Measurements from ENCODE around the gene MYO10.

MYO10 gene

GRCh38 chr5:16943846-16944678 lies 8.0 kb upstream of the MYO10 start:
- H3K4me3 ChIP-seq (ENCODE audit: low read depth, low read length): no peak overlapping the region

- H3K4me3 ChIP-seq (ENCODE audit: low read depth, low read length): no peak overlapping the region
Measured at GRCh38 chr5:16937503-16938161, 1.5 kb upstream of the MYO10 start.

GRCh38 chr5:16936989-16937438 lies 926 bp upstream of the MYO10 start:
- peak overlapping the region; percentile 44 for H3K4me3 ChIP-seq (ENCODE audit: low read depth, low read length)

GRCh38 chr5:16935231-16936149 lies 598 bp downstream of the MYO10 start:
- peak overlapping the region; percentile 84 for H3K4me3 ChIP-seq (ENCODE audit: low read depth, low read length)

- H3K4me3 ChIP-seq (ENCODE audit: low read depth, low read length): peak overlapping the region; percentile 84
Measured at GRCh38 chr5:16934677-16935153, 1.4 kb downstream of the MYO10 start.

- peak overlapping the region; percentile 84 for H3K4me3 ChIP-seq (ENCODE audit: low read depth, low read length)
Measured at GRCh38 chr5:16934123-16934522, 2.0 kb downstream of the MYO10 start.

- H3K4me3 ChIP-seq (ENCODE audit: low read depth, low read length): no peak overlapping the region
Measured at GRCh38 chr5:16933337-16933736, 2.8 kb downstream of the MYO10 start.

GRCh38 chr5:16932401-16932800 lies 3.7 kb downstream of the MYO10 start:
- H3K4me3 ChIP-seq (ENCODE audit: low read depth, low read length): no peak overlapping the region

GRCh38 chr5:16931334-16932110 lies 4.6 kb downstream of the MYO10 start:
- no peak overlapping the region for H3K4me3 ChIP-seq (ENCODE audit: low read depth, low read length)

- H3K4me3 ChIP-seq (ENCODE audit: low read depth, low read length): no peak overlapping the region
Measured at GRCh38 chr5:16930496-16930895, 5.6 kb downstream of the MYO10 start.

- no peak overlapping the region for H3K4me3 ChIP-seq (ENCODE audit: low read depth, low read length)
Measured at GRCh38 chr5:16929831-16930230, 6.3 kb downstream of the MYO10 start.

- no peak overlapping the region for H3K4me3 ChIP-seq (ENCODE audit: low read depth, low read length)
Measured at GRCh38 chr5:16929347-16929746, 6.7 kb downstream of the MYO10 start.

GRCh38 chr5:16927613-16928012 lies 8.5 kb downstream of the MYO10 start:
- H3K4me3 ChIP-seq (ENCODE audit: low read depth, low read length): no peak overlapping the region

GRCh38 chr5:16926417-16926816 lies 9.7 kb downstream of the MYO10 start:
- H3K4me3 ChIP-seq (ENCODE audit: low read depth, low read length): no peak overlapping the region

- no peak overlapping the region for H3K4me3 ChIP-seq (ENCODE audit: low read depth, low read length)
Measured at GRCh38 chr5:16924206-16924605, 11.9 kb downstream of the MYO10 start.

- H3K4me3 ChIP-seq (ENCODE audit: low read depth, low read length): no peak overlapping the region
Measured at GRCh38 chr5:16922430-16922829, 13.7 kb downstream of the MYO10 start.

GRCh38 chr5:16921211-16921610 lies 14.9 kb downstream of the MYO10 start:
- no peak overlapping the region for H3K4me3 ChIP-seq (ENCODE audit: low read depth, low read length)

- H3K4me3 ChIP-seq (ENCODE audit: low read depth, low read length): no peak overlapping the region
Measured at GRCh38 chr5:16920109-16920816, 15.8 kb downstream of the MYO10 start.

GRCh38 chr5:16918891-16919671 lies 17.0 kb downstream of the MYO10 start:
- H3K4me3 ChIP-seq (ENCODE audit: low read depth, low read length): no peak overlapping the region
